ENCODE data around the gene FAM131C.
A peak's percentile ranks its signal among the peaks of the same experiment; 100 is the strongest.

DNA sequence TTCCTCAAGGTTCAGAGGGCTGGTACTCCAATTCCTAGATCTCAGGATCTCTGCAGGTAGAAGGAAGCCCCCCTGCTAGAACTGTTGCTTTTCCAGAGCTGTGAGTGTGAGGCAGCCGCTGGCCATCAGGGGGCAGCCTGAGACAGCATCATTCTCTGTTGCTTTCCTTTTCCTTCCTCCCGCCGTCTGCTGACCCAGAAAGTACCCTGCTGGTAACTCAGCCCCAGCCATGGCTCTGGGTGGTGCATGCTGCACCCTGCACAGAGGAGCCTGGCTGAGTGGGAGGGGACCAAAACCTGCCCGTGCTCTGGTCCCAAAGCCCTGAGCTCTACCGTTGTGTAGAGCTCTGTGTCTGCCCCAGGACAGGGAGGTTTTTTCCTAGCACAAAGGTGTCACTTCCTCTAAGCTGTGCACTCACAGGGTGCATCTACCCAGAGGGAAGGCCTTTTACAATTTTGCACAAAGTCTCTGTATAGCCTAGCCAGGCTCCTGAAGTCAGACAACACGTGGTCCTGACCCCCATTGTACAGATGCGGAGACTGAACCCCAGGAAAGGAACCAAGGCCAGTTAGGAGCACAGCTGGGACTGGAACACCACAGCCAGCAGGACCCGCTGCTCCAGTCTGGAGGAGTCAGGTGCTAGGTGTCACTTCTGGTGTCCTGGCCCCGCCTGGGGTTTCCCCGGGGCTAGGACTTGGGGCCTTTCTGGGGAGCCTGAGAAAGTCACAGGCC, 5.6 kb upstream of the FAM131C start:
- no peak for TF ChIP-seq TAF1 (IDR thresholded peaks at IDR 0.05; ENCODE audit: low read depth)
- TF ChIP-seq, protein P1, sequence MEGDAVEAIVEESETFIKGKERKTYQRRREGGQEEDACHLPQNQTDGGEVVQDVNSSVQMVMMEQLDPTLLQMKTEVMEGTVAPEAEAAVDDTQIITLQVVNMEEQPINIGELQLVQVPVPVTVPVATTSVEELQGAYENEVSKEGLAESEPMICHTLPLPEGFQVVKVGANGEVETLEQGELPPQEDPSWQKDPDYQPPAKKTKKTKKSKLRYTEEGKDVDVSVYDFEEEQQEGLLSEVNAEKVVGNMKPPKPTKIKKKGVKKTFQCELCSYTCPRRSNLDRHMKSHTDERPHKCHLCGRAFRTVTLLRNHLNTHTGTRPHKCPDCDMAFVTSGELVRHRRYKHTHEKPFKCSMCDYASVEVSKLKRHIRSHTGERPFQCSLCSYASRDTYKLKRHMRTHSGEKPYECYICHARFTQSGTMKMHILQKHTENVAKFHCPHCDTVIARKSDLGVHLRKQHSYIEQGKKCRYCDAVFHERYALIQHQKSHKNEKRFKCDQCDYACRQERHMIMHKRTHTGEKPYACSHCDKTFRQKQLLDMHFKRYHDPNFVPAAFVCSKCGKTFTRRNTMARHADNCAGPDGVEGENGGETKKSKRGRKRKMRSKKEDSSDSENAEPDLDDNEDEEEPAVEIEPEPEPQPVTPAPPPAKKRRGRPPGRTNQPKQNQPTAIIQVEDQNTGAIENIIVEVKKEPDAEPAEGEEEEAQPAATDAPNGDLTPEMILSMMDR (IDR thresholded peaks at IDR 0.05; ENCODE audit: poor library complexity, severe bottlenecking), result peak; percentile 97
- no peak for TF ChIP-seq REST (IDR thresholded peaks at IDR 0.05; ENCODE audit: borderline replicate concordance)
- no peak for TF ChIP-seq EZH2 (IDR thresholded peaks at IDR 0.05; ENCODE audit: borderline replicate concordance, insufficient read depth, low read length, poor library complexity, severe bottlenecking)
- no peak for TF ChIP-seq POLR2AphosphoS5 (IDR thresholded peaks at IDR 0.05)

Measured in neural cell (in vitro differentiated cells).